ENCODE results near the gene GAS7.

GAS7 gene

GRCh38 chr17:10200016-10200415, 1.6 kb upstream of the GAS7 start:
- no peak for DNase-seq

- DNase-seq, result no peak
Measured at GRCh38 chr17:10197721-10198508, 491 bp downstream of the GAS7 start.

GRCh38 chr17:10197362-10197720, 1.1 kb downstream of the GAS7 start:
- no peak for DNase-seq

- no peak for DNase-seq
Measured at GRCh38 chr17:10196941-10197340, 1.5 kb downstream of the GAS7 start.

- DNase-seq, result no peak
Measured at GRCh38 chr17:10196384-10196895, 2.0 kb downstream of the GAS7 start.

- no peak for DNase-seq
Measured at GRCh38 chr17:10195090-10195805, 3.2 kb downstream of the GAS7 start.

- no peak for DNase-seq
Measured at GRCh38 chr17:10193632-10194031, 4.8 kb downstream of the GAS7 start.

GRCh38 chr17:10192972-10193371, 5.4 kb downstream of the GAS7 start:
- no peak for DNase-seq

GRCh38 chr17:10192461-10192860, 5.9 kb downstream of the GAS7 start:
- no peak for DNase-seq

- no peak for DNase-seq
Measured at GRCh38 chr17:10187456-10187855, 10.9 kb downstream of the GAS7 start.

GRCh38 chr17:10186771-10187410, 11.5 kb downstream of the GAS7 start:
- DNase-seq, result no peak

- DNase-seq, result no peak
Measured at GRCh38 chr17:10183931-10184930, 14.2 kb downstream of the GAS7 start.

- DNase-seq, result no peak
Measured at GRCh38 chr17:10182785-10183184, 15.6 kb downstream of the GAS7 start.

- DNase-seq, result no peak
Measured at GRCh38 chr17:10178506-10178991, 19.9 kb downstream of the GAS7 start.

- no peak for DNase-seq
Measured at GRCh38 chr17:10177913-10178505, 20.4 kb downstream of the GAS7 start.

GRCh38 chr17:10177131-10177912, 21.1 kb downstream of the GAS7 start:
- no peak for DNase-seq

- no peak for DNase-seq
Measured at GRCh38 chr17:10173913-10174312, 24.5 kb downstream of the GAS7 start.

GRCh38 chr17:10172778-10173177, 25.6 kb downstream of the GAS7 start:
- no peak for DNase-seq

GRCh38 chr17:10172241-10172741, 26.1 kb downstream of the GAS7 start:
- DNase-seq, result no peak

GRCh38 chr17:10171581-10171981, 26.8 kb downstream of the GAS7 start:
- DNase-seq, result no peak

- no peak for DNase-seq
Measured at GRCh38 chr17:10171122-10171571, 27.3 kb downstream of the GAS7 start.
